Left ventricle myocardium inferior (tissue), 1 donor: ENCODE results near the gene TGM1. TPM values are rescaled to one million over a fixed set of nuclear protein-coding genes. Genes with fewer than 3 reads are reported as not detected.

Experiments used
- DNase-seq: peaks from one replicate; pipeline ENCODE4 v3.0.0-alpha.2; 2020
- H3K27ac ChIP-seq: fragments of 200-600 bp; replicated peaks from 2 replicates; pipeline ENCODE4 v1.8.0; 2021
- H3K27me3 ChIP-seq: fragments of 200-600 bp; 2 replicates; pipeline ENCODE4 v1.8.0; 2021; ENCODE audit warnings: low read depth
- H3K36me3 ChIP-seq: fragments of 200-600 bp; 2 replicates; pipeline ENCODE4 v1.8.0; 2021
- H3K4me1 ChIP-seq: fragments of 200-600 bp; 2 replicates; pipeline ENCODE4 v1.8.0; 2021
- H3K4me3 ChIP-seq: fragments of 200-600 bp; 2 replicates; pipeline ENCODE4 v1.8.0; 2021; ENCODE audit warnings: mild to moderate bottlenecking, moderate library complexity
- H3K9me3 ChIP-seq: fragments of 200-600 bp; replicated peaks from 2 replicates; pipeline ENCODE4 v1.8.0; 2021
- CTCF ChIP-seq: fragments of 200-600 bp; IDR thresholded peaks from 2 replicates; pipeline ENCODE4 v1.8.0; 2021; ENCODE audit warnings: antibody characterized with exemption, mild to moderate bottlenecking, borderline replicate concordance
- intact Hi-C: fragments of 100-400 bp; cut with micrococcal nuclease; formaldehyde crosslinking; loops from one replicate; pipeline ENCODE4 v1.11.0; 2022
- long read RNA-seq: library from polyadenylated mRNA; unstranded; transcript quantifications from one replicate; pipeline ENCODE4 v2.0.0, GENCODE V29; 2021
- total RNA-seq: library from RNA; stranded (reverse); fragmentation: NEBNext Ultra II Directional; extraction: Animal tissue kit (Norgen Biotek cat#: 25700); gene quantifications from one replicate; pipeline ENCODE4 v1.2.1, GENCODE V29; 2021
- donor health status: DM: no; HTN: yes; CAD: no; lungs with severe emphysema.

The TGM1 gene
- 0.96 TPM for total RNA-seq
- long read RNA-seq, result 0 reads

DNA sequence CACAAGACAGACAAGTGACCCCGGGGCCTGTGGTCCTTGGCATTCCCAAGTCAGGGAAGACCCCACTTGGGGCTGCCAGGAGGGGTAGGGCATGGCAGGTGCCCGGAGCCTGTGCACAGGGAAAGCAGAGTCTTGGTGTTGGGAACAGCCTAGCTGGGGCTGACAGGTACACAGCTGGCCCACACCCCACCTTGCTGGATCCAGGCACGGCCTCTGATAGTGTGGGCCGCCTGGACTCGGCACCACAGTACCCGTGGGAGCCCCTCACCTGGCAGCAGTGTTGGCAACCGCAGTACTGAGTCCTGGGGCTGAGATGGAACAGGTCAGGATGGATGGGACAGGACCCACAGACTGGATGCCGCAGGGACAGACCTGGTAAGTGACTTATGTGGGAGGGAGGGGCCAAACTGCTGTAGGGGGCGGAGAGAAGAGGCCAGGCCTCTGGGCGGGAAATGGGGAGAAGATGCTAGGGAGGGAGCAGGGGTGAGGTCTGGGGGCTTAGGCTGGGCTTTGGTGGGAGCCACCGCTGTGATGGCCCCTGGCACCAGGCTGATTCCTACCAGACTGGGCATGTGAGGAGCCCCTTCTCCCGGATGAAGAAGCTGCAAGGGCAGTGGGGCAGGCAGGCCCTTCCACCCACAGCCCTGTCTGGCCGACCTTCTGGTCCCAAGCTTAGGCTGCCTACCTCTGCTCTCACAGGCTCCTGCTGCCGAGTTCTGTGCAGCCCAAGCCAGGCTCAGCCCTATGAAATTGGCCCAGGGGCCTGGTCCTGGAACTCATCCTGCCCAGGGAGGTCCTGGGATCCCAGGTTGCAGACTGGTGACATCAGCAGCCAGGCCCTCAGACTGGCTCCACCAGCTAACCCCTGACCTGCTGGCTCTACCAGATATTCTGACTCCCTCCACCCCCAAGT is at the start of gene TGM1:
TSS of gene TGM1 (minus strand) at position 357 of the 913 bp plus-strand sequence. CDS start 825 bp downstream, outside the sequence.
- no peaks in the 10 kb centered on the region for H3K27me3 ChIP-seq
- H3K4me3 ChIP-seq, result no peak within 1 kb of the TSS
- no peaks in the 10 kb centered on the region for H3K4me1 ChIP-seq
- DNase-seq, result no peak
- H3K9me3 ChIP-seq, result no peaks in the 10 kb centered on the region
- intact Hi-C loops, result no loop called here
- peaks cover 27% of the 10 kb centered on the region for H3K36me3 ChIP-seq
- TF ChIP-seq CTCF, result no peak
- H3K27ac ChIP-seq, result no peak within 1 kb of the TSS

GRCh38 chr14:24311837-24312615 is 49.0 kb upstream of the TGM1 start:
- Histone ChIP-seq H3K36me3 (peaks cover 3% of the 10 kb centered on the region), H3K27me3 (peaks cover 14% of the 10 kb centered on the region), H3K4me1 (peaks cover 93% of the 10 kb centered on the region), H3K4me3 (peak overlapping the region; percentile 70), H3K9me3 (no peaks in the 10 kb centered on the region), H3K27ac (peak overlapping the region; percentile 88)
- intact Hi-C loops, result no loop called here
- no peak for DNase-seq
- TF ChIP-seq CTCF, result no peak

DNA sequence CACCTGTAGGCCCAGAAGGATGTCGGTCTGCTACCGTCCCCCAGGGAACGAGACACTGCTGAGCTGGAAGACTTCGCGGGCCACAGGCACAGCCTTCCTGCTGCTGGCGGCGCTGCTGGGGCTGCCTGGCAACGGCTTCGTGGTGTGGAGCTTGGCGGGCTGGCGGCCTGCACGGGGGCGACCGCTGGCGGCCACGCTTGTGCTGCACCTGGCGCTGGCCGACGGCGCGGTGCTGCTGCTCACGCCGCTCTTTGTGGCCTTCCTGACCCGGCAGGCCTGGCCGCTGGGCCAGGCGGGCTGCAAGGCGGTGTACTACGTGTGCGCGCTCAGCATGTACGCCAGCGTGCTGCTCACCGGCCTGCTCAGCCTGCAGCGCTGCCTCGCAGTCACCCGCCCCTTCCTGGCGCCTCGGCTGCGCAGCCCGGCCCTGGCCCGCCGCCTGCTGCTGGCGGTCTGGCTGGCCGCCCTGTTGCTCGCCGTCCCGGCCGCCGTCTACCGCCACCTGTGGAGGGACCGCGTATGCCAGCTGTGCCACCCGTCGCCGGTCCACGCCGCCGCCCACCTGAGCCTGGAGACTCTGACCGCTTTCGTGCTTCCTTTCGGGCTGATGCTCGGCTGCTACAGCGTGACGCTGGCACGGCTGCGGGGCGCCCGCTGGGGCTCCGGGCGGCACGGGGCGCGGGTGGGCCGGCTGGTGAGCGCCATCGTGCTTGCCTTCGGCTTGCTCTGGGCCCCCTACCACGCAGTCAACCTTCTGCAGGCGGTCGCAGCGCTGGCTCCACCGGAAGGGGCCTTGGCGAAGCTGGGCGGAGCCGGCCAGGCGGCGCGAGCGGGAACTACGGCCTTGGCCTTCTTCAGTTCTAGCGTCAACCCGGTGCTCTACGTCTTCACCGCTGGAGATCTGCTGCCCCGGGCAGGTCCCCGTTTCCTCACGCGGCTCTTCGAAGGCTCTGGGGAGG is 47.9 kb upstream of the TGM1 start, which contains the start of gene LTB4R:
TSS of gene LTB4R (plus strand) at position 857 of the 959 bp plus-strand sequence. CDS start 4,150 bp downstream, outside the sequence.
- peaks cover 82% of the 10 kb centered on the region for H3K4me1 ChIP-seq
- peaks cover 14% of the 10 kb centered on the region for H3K36me3 ChIP-seq
- peak within 1 kb of the TSS; percentile 70 for H3K4me3 ChIP-seq
- peak within 1 kb of the TSS; percentile 88 for H3K27ac ChIP-seq
- no peaks in the 10 kb centered on the region for H3K9me3 ChIP-seq
- TF ChIP-seq CTCF, result peak; percentile 67
- peaks cover 3% of the 10 kb centered on the region for H3K27me3 ChIP-seq
- DNase-seq, result peak; percentile 79
- intact Hi-C loops, result no loop called here

- Histone ChIP-seq H3K27me3 (no peaks in the 10 kb centered on the region), H3K36me3 (peaks cover 21% of the 10 kb centered on the region), H3K4me1 (peaks cover 75% of the 10 kb centered on the region), H3K4me3 (peak overlapping the region; percentile 70), H3K9me3 (no peaks in the 10 kb centered on the region), H3K27ac (peak overlapping the region; percentile 88)
- TF ChIP-seq CTCF, result no peak
- intact Hi-C loops, result no loop called here
- DNase-seq, result no peak
These were observed 47.3 kb upstream of the TGM1 start for GRCh38 chr14:24310265-24310645.
